Esophagus muscularis mucosa (tissue), 4 donors: ENCODE measurements around the gene HHIPL1. TPM values are rescaled to one million over a fixed set of nuclear protein-coding genes. Genes with fewer than 3 reads are reported as not detected.

ENCODE experiments used
- DNase-seq: peaks from one replicate; pipeline ENCODE4 v3.0.0-alpha.2; 2017; ENCODE audit errors: extremely low spot score
- H3K27ac ChIP-seq, 4 donors: fragments of 200-600 bp; sonication (generic); replicated peaks in 1 of 4; 1 replicate in 3 of 4; 2 replicates in 1 of 4; pipeline ENCODE4 v1.5.1; 2016 to 2019; ENCODE audit warnings: mild to moderate bottlenecking in 1 of 4
- H3K27me3 ChIP-seq, 4 donors: fragments of 200-600 bp; sonication (generic); one replicate each; pipeline versions ENCODE4 v1.5.1 to v1.6.0; 2016 to 2019
- H3K36me3 ChIP-seq, 4 donors: fragments of 200-600 bp; sonication (generic); one replicate each; pipeline ENCODE4 v1.5.1; 2016 to 2019
- H3K4me1 ChIP-seq, 4 donors: fragments of 200-600 bp; sonication (generic); one replicate each; pipeline ENCODE4 v1.5.1; 2016 to 2019
- H3K4me3 ChIP-seq, 4 donors: fragments of 200-600 bp; sonication (generic); 1 replicate in 2 of 4; 2 replicates in 2 of 4; pipeline ENCODE4 v1.5.1; 2016 to 2019; ENCODE audit warnings: mild to moderate bottlenecking in 4 of 4, moderate library complexity in 1 of 4
- H3K9me3 ChIP-seq, 4 donors: fragments of 200-600 bp; sonication (generic); 1 replicate in 3 of 4; 2 replicates in 1 of 4; pipeline ENCODE4 v1.5.1; 2016 to 2019
- EP300 ChIP-seq: sonication (generic); formaldehyde crosslinking; IDR thresholded peaks from one replicate; pipeline ENCODE4 v1.6.1; 2017; ENCODE audit warnings: antibody characterized with exemption
- POLR2A ChIP-seq: fragments of 450-650 bp; IDR thresholded peaks from one replicate; pipeline ENCODE4 v1.6.1; 2017; ENCODE audit warnings: antibody characterized with exemption, moderate library complexity, mild to moderate bottlenecking, low read depth
- POLR2AphosphoS5 ChIP-seq, 2 donors: sonication (generic); formaldehyde crosslinking; IDR thresholded peaks; one replicate each; pipeline ENCODE4 v1.6.1; 2017; ENCODE audit warnings: antibody characterized with exemption in 2 of 2
- WGBS: methylation state at CpG from one replicate; pipeline ENCODE4 v1.1.5; 2018; 5-methylcytosine and 5-hydroxymethylcytosine counted together
- intact Hi-C: fragments of 100-400 bp; cut with DNase I; formaldehyde crosslinking; loops from one replicate; pipeline ENCODE4 v1.15.1; 2023
- total RNA-seq, 4 donors: library from RNA; depleted of rRNA; stranded (reverse); fragments of >200 nt; gene quantifications; one replicate each; pipeline versions ENCODE4 v1.1.0 to v1.2.1, GENCODE V29; 2016
- TF ChIP-seq, protein P1 (sequence below), 3 experiments: fragments of 200-600 bp in 2 of 3; fragments of 450-650 bp in 1 of 3; sonication (generic) in 2 of 3; IDR thresholded peaks; one replicate each; pipeline ENCODE4 v1.5.1; 2017 to 2019; ENCODE audit warnings: antibody characterized with exemption in 3 of 3, mild to moderate bottlenecking in 2 of 3, moderate library complexity in 1 of 3

The HHIPL1 gene
- total RNA-seq, 4 donors from 2014 or later: 4.2 to 9.1 (median 5.9) TPM

DNA sequence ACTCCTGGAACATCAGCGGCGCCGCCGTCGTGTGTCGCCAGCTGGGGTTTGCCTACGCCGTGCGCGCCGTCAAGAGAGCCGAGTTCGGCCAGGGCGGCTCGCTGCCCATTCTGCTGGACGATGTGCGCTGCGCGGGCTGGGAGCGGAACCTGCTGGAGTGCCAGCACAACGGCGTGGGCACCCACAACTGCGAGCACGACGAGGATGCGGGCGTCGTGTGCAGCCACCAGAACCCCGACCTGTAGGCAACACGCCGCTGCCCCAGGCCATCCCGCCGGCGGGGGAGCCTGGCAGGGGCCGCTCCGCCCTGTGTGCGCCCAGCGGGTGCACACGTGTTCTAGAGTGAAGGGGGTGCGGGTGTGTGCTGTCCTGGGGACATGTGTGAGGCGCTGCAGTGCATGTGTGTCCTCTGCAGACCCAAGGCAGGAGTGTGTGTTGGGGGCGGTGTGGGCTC is 30.5 kb downstream of the HHIPL1 start:
- Histone ChIP-seq H3K4me3 (no peak overlapping the region), H3K27me3 (peaks cover 0 to 6% (median 0%) of the 10 kb centered on the region in 4 donors), H3K27ac (no peak overlapping the region), H3K9me3 (peaks cover 0 to 21% (median 10%) of the 10 kb centered on the region in 4 donors), H3K36me3 (peaks cover 0 to 4% (median 0%) of the 10 kb centered on the region in 4 donors), H3K4me1 (peaks cover 0 to 8% (median 3%) of the 10 kb centered on the region in 4 donors)
- intact Hi-C loops: no loop called here
- no peak for DNase-seq
- no peak for TF ChIP-seq POLR2A
- TF ChIP-seq EP300: no peak
- TF ChIP-seq, protein P1, sequence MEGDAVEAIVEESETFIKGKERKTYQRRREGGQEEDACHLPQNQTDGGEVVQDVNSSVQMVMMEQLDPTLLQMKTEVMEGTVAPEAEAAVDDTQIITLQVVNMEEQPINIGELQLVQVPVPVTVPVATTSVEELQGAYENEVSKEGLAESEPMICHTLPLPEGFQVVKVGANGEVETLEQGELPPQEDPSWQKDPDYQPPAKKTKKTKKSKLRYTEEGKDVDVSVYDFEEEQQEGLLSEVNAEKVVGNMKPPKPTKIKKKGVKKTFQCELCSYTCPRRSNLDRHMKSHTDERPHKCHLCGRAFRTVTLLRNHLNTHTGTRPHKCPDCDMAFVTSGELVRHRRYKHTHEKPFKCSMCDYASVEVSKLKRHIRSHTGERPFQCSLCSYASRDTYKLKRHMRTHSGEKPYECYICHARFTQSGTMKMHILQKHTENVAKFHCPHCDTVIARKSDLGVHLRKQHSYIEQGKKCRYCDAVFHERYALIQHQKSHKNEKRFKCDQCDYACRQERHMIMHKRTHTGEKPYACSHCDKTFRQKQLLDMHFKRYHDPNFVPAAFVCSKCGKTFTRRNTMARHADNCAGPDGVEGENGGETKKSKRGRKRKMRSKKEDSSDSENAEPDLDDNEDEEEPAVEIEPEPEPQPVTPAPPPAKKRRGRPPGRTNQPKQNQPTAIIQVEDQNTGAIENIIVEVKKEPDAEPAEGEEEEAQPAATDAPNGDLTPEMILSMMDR (IDR thresholded peaks at IDR 0.05): no peak
- TF ChIP-seq POLR2AphosphoS5 (IDR thresholded peaks at IDR 0.05): no peak
- 85% methylated on average over 4 of the region's 42 CpGs for WGBS

DNA sequence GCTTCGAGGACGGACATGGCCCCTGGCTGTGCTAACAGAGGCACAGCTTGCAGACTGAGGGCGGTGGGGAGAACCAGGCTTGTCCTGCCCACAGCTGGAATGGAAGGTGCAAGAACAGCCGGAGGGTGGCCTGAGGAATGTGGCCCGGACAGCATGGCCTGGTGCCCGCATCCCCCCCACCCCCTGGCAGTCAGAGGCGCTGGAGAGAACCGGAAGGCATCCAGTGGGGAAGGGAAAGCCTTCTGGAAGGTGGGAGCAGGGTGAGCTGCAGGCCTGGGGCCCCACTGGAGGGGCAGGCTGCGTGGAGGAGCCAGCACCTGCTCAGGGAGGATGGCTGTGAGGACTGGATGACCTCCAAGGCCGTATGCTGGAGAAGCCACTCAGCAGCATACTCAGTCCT is 31.0 kb downstream of the HHIPL1 start:
- intact Hi-C loops: no loop called here
- no peak overlapping the region for H3K27ac ChIP-seq
- no peak for TF ChIP-seq EP300
- no peak for TF ChIP-seq POLR2AphosphoS5 (IDR thresholded peaks at IDR 0.05)
- TF ChIP-seq POLR2A: no peak
- TF ChIP-seq, protein P1 (IDR thresholded peaks at IDR 0.05): no peak
- DNase-seq: no peak
- peaks cover 0 to 9% (median 0%) of the 10 kb centered on the region in 4 donors for H3K27me3 ChIP-seq
- H3K36me3 ChIP-seq: peaks cover 0 to 4% (median 0%) of the 10 kb centered on the region in 4 donors
- WGBS: 64% methylated on average over 9 of the region's 10 CpGs
- peaks cover 0 to 8% (median 3%) of the 10 kb centered on the region in 4 donors for H3K4me1 ChIP-seq
- no peak overlapping the region for H3K4me3 ChIP-seq
- H3K9me3 ChIP-seq: peaks cover 0 to 21% (median 10%) of the 10 kb centered on the region in 4 donors

DNA sequence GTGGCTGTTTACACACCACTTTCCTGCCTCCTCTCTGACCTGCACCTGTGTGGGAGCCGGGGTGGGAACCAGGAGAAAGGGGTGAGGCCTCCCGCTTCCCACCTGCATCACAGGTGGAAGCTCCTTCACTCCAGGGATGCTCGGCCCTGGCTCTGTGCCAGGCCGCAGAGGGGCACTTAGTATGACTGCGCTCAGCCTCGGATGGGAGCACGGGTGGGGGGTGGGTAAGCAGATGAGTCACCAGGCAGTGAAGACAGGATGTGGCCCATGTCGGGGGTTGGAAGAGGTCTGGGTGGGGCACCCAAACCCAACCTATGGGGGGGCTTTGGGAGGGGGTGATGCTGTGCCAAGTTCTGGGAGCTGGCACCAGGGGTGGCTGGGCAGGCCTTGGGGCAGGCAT is 31.7 kb downstream of the HHIPL1 start:
- Histone ChIP-seq H3K27me3 (peaks cover 0 to 16% (median 0%) of the 10 kb centered on the region in 4 donors), H3K27ac (no peak overlapping the region), H3K9me3 (peaks cover 0 to 21% (median 10%) of the 10 kb centered on the region in 4 donors), H3K4me1 (peaks cover 0 to 8% (median 3%) of the 10 kb centered on the region in 4 donors), H3K4me3 (no peak overlapping the region), H3K36me3 (peaks cover 0 to 4% (median 0%) of the 10 kb centered on the region in 4 donors)
- intact Hi-C loops: no loop called here
- no peak for DNase-seq
- TF ChIP-seq EP300 (no peak), POLR2AphosphoS5 (IDR thresholded peaks at IDR 0.05) (no peak), POLR2A (no peak)
- TF ChIP-seq, protein P1 (IDR thresholded peaks at IDR 0.05): no peak
- WGBS: 59% methylated on average over 2 of the region's 8 CpGs

DNA sequence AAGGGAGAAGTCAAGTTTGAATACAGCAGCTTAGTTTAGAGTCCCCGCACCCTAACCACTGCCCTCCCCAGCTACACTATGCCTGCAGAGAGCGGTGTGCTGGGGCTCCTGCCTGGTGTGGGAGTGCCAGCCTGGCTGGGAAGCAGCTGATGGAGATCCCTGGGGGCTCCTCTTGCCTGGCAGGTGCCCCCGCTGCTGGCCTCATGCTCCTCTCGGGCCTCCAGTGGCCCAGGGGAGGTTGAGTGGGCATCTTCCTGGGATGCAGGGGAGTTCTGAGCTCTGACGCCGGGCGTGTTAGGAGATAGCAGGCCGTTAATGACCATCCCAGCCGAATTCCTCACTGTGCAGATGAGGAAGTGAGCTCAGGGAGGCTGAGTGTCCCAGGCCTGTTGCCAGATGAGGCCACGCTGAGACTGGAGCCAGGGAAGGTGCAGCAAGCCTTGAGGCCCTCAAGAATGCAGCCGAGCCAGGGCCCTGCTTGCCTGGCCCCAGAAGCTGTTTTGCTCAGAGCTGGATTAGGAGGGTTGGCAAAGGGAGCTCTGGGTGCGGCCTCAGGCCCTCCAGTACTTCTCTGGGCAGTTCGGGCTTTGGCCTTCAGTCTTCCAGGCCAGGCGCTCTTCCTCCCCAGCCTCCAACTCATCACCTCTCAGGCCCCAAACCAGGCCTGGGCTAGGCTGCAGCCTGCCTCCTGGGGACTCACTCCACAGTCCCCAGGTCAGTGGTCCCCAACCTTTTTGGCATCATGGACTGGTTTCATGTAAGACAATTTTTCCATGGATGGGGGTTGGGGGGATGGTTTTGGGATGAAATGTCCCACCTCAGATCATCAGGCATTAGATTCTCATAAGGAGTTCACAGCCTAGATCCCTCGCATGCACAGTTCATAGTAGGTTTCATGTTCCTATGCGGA is 32.6 kb downstream of the HHIPL1 start:
- peaks cover 0 to 17% (median 0%) of the 10 kb centered on the region in 4 donors for H3K27me3 ChIP-seq
- WGBS: 80% methylated on average over 14 of the region's 16 CpGs
- H3K27ac ChIP-seq: no peak overlapping the region
- no peak overlapping the region for H3K4me3 ChIP-seq
- TF ChIP-seq EP300: no peak
- no peak for TF ChIP-seq POLR2A
- TF ChIP-seq, protein P1 (IDR thresholded peaks at IDR 0.05): no peak
- TF ChIP-seq POLR2AphosphoS5 (IDR thresholded peaks at IDR 0.05): no peak
- intact Hi-C loops: no loop called here
- H3K4me1 ChIP-seq: peaks cover 0 to 8% (median 3%) of the 10 kb centered on the region in 4 donors
- DNase-seq: no peak
- peaks cover 0 to 4% (median 0%) of the 10 kb centered on the region in 4 donors for H3K36me3 ChIP-seq
- peaks cover 0 to 21% (median 10%) of the 10 kb centered on the region in 4 donors for H3K9me3 ChIP-seq
